IMR-90 (cell line): ENCODE data around the gene ATP9B. TPM values are rescaled to one million over a fixed set of nuclear protein-coding genes. Genes with fewer than 3 reads are reported as not detected.

Experiments used
- ATAC-seq: fragments of 200-7000 bp; cut with Tn5 transposase; 2 replicates; pipeline ENCODE4 v1.9.1; 2020; ENCODE audit warnings: low read depth, mild to moderate bottlenecking, moderate library complexity
- BruUV-seq: library from RNA; stranded (reverse); fragments of 400-500 nt; replicated peaks from 2 replicates; lab custom pipeline; 2021; lab: Mats Ljungman, UMichigan
- CTCF ChIA-PET: fragments of 300-600 bp; formaldehyde crosslinking; extraction: SDS; loops from one replicate; lab custom pipeline; 2021; ENCODE audit warnings: antibody characterized with exemption; lab: Yijun Ruan, JAX
- POLR2A ChIA-PET: fragments of 300-600 bp; sonication (Branson Sonifier 250); formaldehyde crosslinking; loops from one replicate; lab custom pipeline; 2022; ENCODE audit warnings: antibody characterized with exemption; ENCODE audit not compliant: unreplicated experiment; lab: Charles Lee
- DNase-seq: peaks from one replicate; pipeline ENCODE4 v3.0.0; 2013
- H2AFZ ChIP-seq: replicated peaks from 2 replicates; pipeline ENCODE3; 2013; ENCODE audit warnings: low read length, mild to moderate bottlenecking; ENCODE audit not compliant: poor library complexity
- H2AK5ac ChIP-seq: 2 replicates; pipeline ENCODE4 v1.6.1; 2013; ENCODE audit warnings: low read depth, low read length, inconsistent platforms
- H2AK9ac ChIP-seq: replicated peaks from 2 replicates; pipeline ENCODE3; 2013; ENCODE audit warnings: mild to moderate bottlenecking, low read depth, low read length, moderate library complexity; ENCODE audit not compliant: poor library complexity
- H2BK120ac ChIP-seq: 2 replicates; pipeline ENCODE4 v1.6.1; 2013; ENCODE audit warnings: low read depth, low read length, inconsistent platforms
- H2BK15ac ChIP-seq: 3 replicates; pipeline ENCODE4 v1.6.1; 2013; ENCODE audit warnings: low read depth, low read length, inconsistent platforms
- H2BK20ac ChIP-seq: 2 replicates; pipeline ENCODE4 v1.6.1; 2013; ENCODE audit warnings: low read depth, mild to moderate bottlenecking, inconsistent platforms, low read length, moderate library complexity
- H2BK5ac ChIP-seq: 2 replicates; pipeline ENCODE4 v1.6.1; 2013; ENCODE audit warnings: mild to moderate bottlenecking, low read depth, low read length, inconsistent platforms; ENCODE audit not compliant: poor library complexity, severe bottlenecking
- H3K14ac ChIP-seq: replicated peaks from 2 replicates; pipeline ENCODE4 v1.6.1; 2013; ENCODE audit warnings: low read depth, low read length, inconsistent platforms
- H3K18ac ChIP-seq: 2 replicates; pipeline ENCODE4 v1.6.1; 2013; ENCODE audit warnings: low read depth, low read length, control low read depth
- H3K23ac ChIP-seq: 2 replicates; pipeline ENCODE4 v1.6.1; 2013; ENCODE audit warnings: low read depth, low read length, inconsistent platforms
- H3K27ac ChIP-seq: 2 replicates; pipeline ENCODE4 v1.5.1; 2013; ENCODE audit warnings: mild to moderate bottlenecking, control low read depth, low read length; ENCODE audit not compliant: insufficient read depth
- H3K27me3 ChIP-seq: 2 replicates; pipeline ENCODE4 v1.6.1; 2013; ENCODE audit warnings: low read length; ENCODE audit not compliant: control insufficient read depth, insufficient read depth
- H3K36me3 ChIP-seq: 2 replicates; pipeline ENCODE4 v1.6.1; 2013; ENCODE audit warnings: low read length, mixed read lengths; ENCODE audit not compliant: control insufficient read depth, insufficient read depth
- H3K4ac ChIP-seq: 2 replicates; pipeline ENCODE4 v1.6.1; 2013; ENCODE audit warnings: low read depth, low read length, inconsistent platforms
- H3K4me1 ChIP-seq: 2 replicates; pipeline ENCODE4 v1.6.1; 2013; ENCODE audit warnings: low read length, mixed read lengths; ENCODE audit not compliant: control insufficient read depth, insufficient read depth
- H3K4me2 ChIP-seq: 2 replicates; pipeline ENCODE4 v1.6.1; 2013; ENCODE audit warnings: low read depth, mild to moderate bottlenecking, control low read depth, low read length, moderate library complexity
- H3K4me3 ChIP-seq: 2 replicates; pipeline ENCODE4 v1.5.1; 2013; ENCODE audit warnings: low read depth, mild to moderate bottlenecking, control low read depth, low read length, moderate library complexity; ENCODE audit not compliant: insufficient read depth
- H3K56ac ChIP-seq: 2 replicates; pipeline ENCODE4 v1.6.1; 2013; ENCODE audit warnings: low read length, inconsistent platforms; ENCODE audit not compliant: insufficient read depth; ENCODE audit errors: extremely low read depth
- H3K79me1 ChIP-seq, 2 experiments: 2 replicates each; pipeline ENCODE4 v1.6.1; 2013; ENCODE audit warnings: low read length in 2 of 2, inconsistent platforms in 1 of 2, low read depth in 1 of 2
- H3K9ac ChIP-seq: 2 replicates; pipeline ENCODE4 v1.6.1; 2013; ENCODE audit warnings: low read depth, low read length, control low read depth
- H3K9me1 ChIP-seq: 2 replicates; pipeline ENCODE4 v1.6.1; 2013; ENCODE audit warnings: low read length, inconsistent platforms; ENCODE audit not compliant: insufficient read depth
- H3K9me3 ChIP-seq: 2 replicates; pipeline ENCODE4 v1.6.1; 2013; ENCODE audit warnings: low read length; ENCODE audit not compliant: control insufficient read depth, insufficient read depth
- H4K20me1 ChIP-seq: 2 replicates; pipeline ENCODE4 v1.6.1; 2013; ENCODE audit warnings: low read length, inconsistent platforms; ENCODE audit not compliant: insufficient read depth
- H4K5ac ChIP-seq: 2 replicates; pipeline ENCODE4 v1.6.1; 2013; ENCODE audit warnings: mild to moderate bottlenecking, low read depth, low read length, control low read depth
- H4K8ac ChIP-seq, 2 experiments: 2 replicates each; pipeline ENCODE4 v1.6.1; 2013; ENCODE audit warnings: low read depth in 2 of 2, low read length in 2 of 2, control low read depth in 1 of 2, inconsistent platforms in 1 of 2
- H4K91ac ChIP-seq: 2 replicates; pipeline ENCODE4 v1.6.1; 2013; ENCODE audit warnings: low read depth, low read length, inconsistent platforms; ENCODE audit not compliant: insufficient read depth
- BHLHE40 ChIP-seq: fragments of 150-350 bp; IDR thresholded peaks from 2 replicates; pipeline ENCODE4 v1.6.1; 2016; ENCODE audit warnings: mild to moderate bottlenecking, low read depth, low read length
- CEBPB ChIP-seq: IDR thresholded peaks from 2 replicates; pipeline ENCODE4 v1.6.1; 2012; ENCODE audit warnings: low read depth, low read length, improper control_type of control experiment
- CHD1 ChIP-seq: IDR thresholded peaks from 2 replicates; pipeline ENCODE4 v1.6.1; 2012; ENCODE audit warnings: low read depth, low read length, improper control_type of control experiment
- CTCF ChIP-seq: conservative IDR thresholded peaks from 2 replicates; pipeline ENCODE4 v1.5.1; 2012; ENCODE audit warnings: mild to moderate bottlenecking, low read depth, low read length, improper control_type of control experiment
- ELK1 ChIP-seq: fragments of 150-350 bp; IDR thresholded peaks from 2 replicates; pipeline ENCODE4 v1.6.1; 2016; ENCODE audit warnings: low read depth, mild to moderate bottlenecking, low read length, moderate library complexity, borderline replicate concordance
- FOS ChIP-seq: fragments of 150-350 bp; IDR thresholded peaks from 2 replicates; pipeline ENCODE4 v1.6.1; 2016; ENCODE audit warnings: low read depth, low read length
- MAFK ChIP-seq: IDR thresholded peaks from 2 replicates; pipeline ENCODE4 v1.6.1; 2012; ENCODE audit warnings: low read depth, low read length, improper control_type of control experiment
- MAZ ChIP-seq: IDR thresholded peaks from 2 replicates; pipeline ENCODE4 v1.6.1; 2012; ENCODE audit warnings: low read depth, mild to moderate bottlenecking, low read length, improper control_type of control experiment, moderate library complexity, borderline replicate concordance
- MXI1 ChIP-seq: IDR thresholded peaks from 2 replicates; pipeline ENCODE4 v1.6.1; 2012; ENCODE audit warnings: low read depth, mild to moderate bottlenecking, low read length, moderate library complexity, borderline replicate concordance
- NFE2L2 ChIP-seq: fragments of 150-350 bp; IDR thresholded peaks from 2 replicates; pipeline ENCODE4 v1.6.1; 2016; ENCODE audit warnings: low read depth, mild to moderate bottlenecking, low read length
- POLR2A ChIP-seq: IDR thresholded peaks from 2 replicates; pipeline ENCODE4 v1.6.1; 2012; ENCODE audit warnings: mild to moderate bottlenecking, low read depth, low read length
- RAD21 ChIP-seq: IDR thresholded peaks from 2 replicates; pipeline ENCODE4 v1.6.1; 2012; ENCODE audit warnings: low read length, improper control_type of control experiment
- RCOR1 ChIP-seq: IDR thresholded peaks from 2 replicates; pipeline ENCODE4 v1.6.1; 2012; ENCODE audit warnings: mild to moderate bottlenecking, low read length, improper control_type of control experiment; ENCODE audit not compliant: insufficient replicate concordance
- SMC3 ChIP-seq: fragments of 150-350 bp; IDR thresholded peaks from 2 replicates; pipeline ENCODE4 v1.6.1; 2016; ENCODE audit warnings: low read depth, mild to moderate bottlenecking, antibody characterized with exemption, low read length, moderate library complexity
- WGBS, 2 experiments: methylation state at CpG; one replicate each; pipeline versions ENCODE4 v1.1.5 to v1.1.7; 2013; ENCODE audit warnings: missing lambda C conversion rate in 2 of 2; ENCODE audit not compliant: insufficient read length in 1 of 2; ENCODE audit errors: extremely low coverage in 2 of 2; 5-methylcytosine and 5-hydroxymethylcytosine counted together
- dilution Hi-C: fragments of 300-500 bp; cut with HindIII; formaldehyde crosslinking; loops from one replicate; pipeline ENCODE4 v1.14.3; 2018; ENCODE audit warnings: low sequenced_read_pairs; ENCODE audit not compliant: unreplicated experiment
- in situ Hi-C: fragments of 300-500 bp; cut with MboI; formaldehyde crosslinking; loops from 3 replicates; pipeline ENCODE4 v1.14.3; 2019; ENCODE audit warnings: low sequenced_read_pairs, inconsistent platforms, mixed read lengths
- intact Hi-C: fragments of 100-400 bp; cut with micrococcal nuclease; formaldehyde crosslinking; loops from 2 replicates; pipeline ENCODE4 v1.10.0; 2022
- polyA plus RNA-seq, 3 experiments: library from polyadenylated mRNA; depleted of rRNA; stranded (reverse); fragments of >200 nt; gene quantifications; 2 replicates each; pipeline ENCODE4 v1.2.3, GENCODE V29; 2012; ENCODE audit warnings: low replicate concordance in 1 of 3
- total RNA-seq: library from RNA; depleted of rRNA; stranded (reverse); fragments of >200 nt; gene quantifications from 2 replicates; pipeline ENCODE4 v1.2.3, GENCODE V29; 2012

Gene ATP9B
- total and polyA plus RNA-seq, 2 of the 4 experiments (the other 2 are of a cell fraction): 11.0 to 11.5 TPM

GRCh38 chr18:79106084-79106483, 36.9 kb downstream of the ATP9B start:
- no peak overlapping the region for H2AK5ac ChIP-seq
- no peak overlapping the region for H2AK9ac ChIP-seq
- H4K91ac ChIP-seq: no peak overlapping the region
- H3K79me1 ChIP-seq: peaks cover 15 to 31% of the 10 kb centered on the region in 2 experiments; a peak in 3 of 4 replicates
- no peak overlapping the region for H2BK20ac ChIP-seq
- no peak overlapping the region for H3K14ac ChIP-seq
- in situ Hi-C loops: no loop called here
- no peaks in the 10 kb centered on the region for H4K20me1 ChIP-seq
- 80% methylated on average over 4 of the region's 5 CpGs; no CpG with 5 or more reads in 1 of the 2 experiments for WGBS, 2 experiments
- no peak overlapping the region; the same call in 1 of the 2 replicates for H3K4me2 ChIP-seq
- BruUV-seq: no TSS peak
- ChIA-PET POLR2A (no interaction called here), CTCF (no interaction called here)
- ATAC-seq (peak; percentile 29; the same call in 1 of the 2 replicates), DNase-seq (no peak)
- H2AFZ ChIP-seq: no peak overlapping the region
- intact Hi-C loops: loop anchor here (5.0 kb wide), 1 partner anchor 36 kb away; no protein-coding TSS in a partner anchor
- no peaks in the 10 kb centered on the region for H3K9me3 ChIP-seq
- TF ChIP-seq SMC3 (no peak), BHLHE40 (no peak), NFE2L2 (no peak), FOS (no peak), MXI1 (no peak), CHD1 (no peak), CEBPB (no peak), RCOR1 (no peak), ELK1 (no peak), MAFK (no peak), RAD21 (no peak), POLR2A (no peak), CTCF (no peak), MAZ (no peak)
- no peak overlapping the region for H2BK5ac ChIP-seq
- no peak overlapping the region for H3K27ac ChIP-seq
- no peak overlapping the region for H2BK15ac ChIP-seq
- no peak overlapping the region for H3K4ac ChIP-seq
- peaks cover 12% of the 10 kb centered on the region; the same call in 1 of the 2 replicates for H3K9me1 ChIP-seq
- H4K5ac ChIP-seq: no peak overlapping the region
- H3K4me1 ChIP-seq: peaks cover 2% of the 10 kb centered on the region; the same call in 1 of the 2 replicates
- no peak overlapping the region for H3K18ac ChIP-seq
- no peak overlapping the region for H3K4me3 ChIP-seq
- H4K8ac ChIP-seq: no peak overlapping the region
- H3K27me3 ChIP-seq: no peaks in the 10 kb centered on the region
- no peak overlapping the region for H3K23ac ChIP-seq
- no peak overlapping the region for H3K56ac ChIP-seq
- H2BK120ac ChIP-seq: no peak overlapping the region
- dilution Hi-C loops: no loop called here
- no peak overlapping the region for H3K9ac ChIP-seq
- H3K36me3 ChIP-seq: no peaks in the 10 kb centered on the region; the same call in 1 of the 2 replicates
